Subcutaneous adipose tissue (tissue), 4 donors: ENCODE measurements around the gene ANO4. TPM values are rescaled to one million over a fixed set of nuclear protein-coding genes. Genes with fewer than 3 reads are reported as not detected.

Source experiments
- total RNA-seq, 4 donors: library from RNA; depleted of rRNA; stranded (reverse); fragments of >200 nt; gene quantifications; one replicate each; pipeline ENCODE4 v1.1.0, GENCODE V29; 2016
- TF ChIP-seq, protein P1 (sequence below): fragments of 450-650 bp; IDR thresholded peaks from one replicate; pipeline ENCODE4 v1.5.1; 2016; ENCODE audit warnings: low read depth, mild to moderate bottlenecking, control low read depth, antibody characterized with exemption, moderate library complexity

The ANO4 gene
- total RNA-seq, 4 donors from 2014 or later: 0.22 to 0.82 TPM; not detected in 2

DNA sequence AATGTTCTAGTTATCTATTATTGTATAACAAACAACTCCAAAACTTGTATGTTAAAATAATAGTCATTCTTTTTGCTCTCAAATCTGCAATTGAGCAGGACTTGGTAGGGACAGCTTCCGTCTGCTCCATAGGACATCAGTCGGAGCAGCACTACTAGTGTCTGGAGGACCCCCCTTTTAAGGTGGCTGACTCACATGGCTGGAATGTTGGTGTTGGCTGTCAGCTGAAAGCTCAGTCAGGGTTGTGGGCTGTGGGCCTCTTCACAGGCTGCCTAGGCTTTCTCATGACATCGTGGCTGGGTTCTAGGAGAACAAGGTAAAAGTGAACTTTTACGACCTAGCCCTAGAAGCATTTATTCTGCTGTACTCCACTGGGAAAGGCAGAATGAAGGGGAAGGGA lies 160.6 kb downstream of the ANO4 start:
- TF ChIP-seq, protein P1, sequence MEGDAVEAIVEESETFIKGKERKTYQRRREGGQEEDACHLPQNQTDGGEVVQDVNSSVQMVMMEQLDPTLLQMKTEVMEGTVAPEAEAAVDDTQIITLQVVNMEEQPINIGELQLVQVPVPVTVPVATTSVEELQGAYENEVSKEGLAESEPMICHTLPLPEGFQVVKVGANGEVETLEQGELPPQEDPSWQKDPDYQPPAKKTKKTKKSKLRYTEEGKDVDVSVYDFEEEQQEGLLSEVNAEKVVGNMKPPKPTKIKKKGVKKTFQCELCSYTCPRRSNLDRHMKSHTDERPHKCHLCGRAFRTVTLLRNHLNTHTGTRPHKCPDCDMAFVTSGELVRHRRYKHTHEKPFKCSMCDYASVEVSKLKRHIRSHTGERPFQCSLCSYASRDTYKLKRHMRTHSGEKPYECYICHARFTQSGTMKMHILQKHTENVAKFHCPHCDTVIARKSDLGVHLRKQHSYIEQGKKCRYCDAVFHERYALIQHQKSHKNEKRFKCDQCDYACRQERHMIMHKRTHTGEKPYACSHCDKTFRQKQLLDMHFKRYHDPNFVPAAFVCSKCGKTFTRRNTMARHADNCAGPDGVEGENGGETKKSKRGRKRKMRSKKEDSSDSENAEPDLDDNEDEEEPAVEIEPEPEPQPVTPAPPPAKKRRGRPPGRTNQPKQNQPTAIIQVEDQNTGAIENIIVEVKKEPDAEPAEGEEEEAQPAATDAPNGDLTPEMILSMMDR: no peak

DNA sequence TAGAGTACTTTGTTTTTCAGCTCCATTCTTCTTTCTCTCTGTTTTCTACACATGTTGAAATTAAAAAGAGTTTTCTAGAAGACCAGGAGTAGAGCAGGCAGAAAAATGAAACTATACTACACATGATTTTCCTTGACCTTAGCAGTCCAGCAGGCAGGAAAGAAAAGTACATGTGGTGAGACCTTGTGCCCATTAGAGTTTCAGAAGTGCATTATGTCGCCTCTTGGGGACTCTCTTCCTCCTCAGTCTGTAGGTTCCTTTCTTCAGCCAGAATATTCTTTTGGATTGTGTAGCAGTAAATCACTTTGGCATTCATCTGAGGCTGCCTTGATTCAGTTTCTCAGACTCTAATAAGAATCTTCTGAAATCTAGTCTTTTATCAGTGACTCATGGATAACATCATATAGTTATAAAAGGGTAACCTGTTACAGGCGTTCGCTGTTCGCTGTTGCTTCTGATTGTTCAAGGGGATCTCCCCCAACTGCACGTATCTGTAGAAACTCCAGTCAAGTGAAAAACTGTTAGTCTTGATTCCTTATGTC lies 161.8 kb downstream of the ANO4 start:
- TF ChIP-seq, protein P1: no peak

DNA sequence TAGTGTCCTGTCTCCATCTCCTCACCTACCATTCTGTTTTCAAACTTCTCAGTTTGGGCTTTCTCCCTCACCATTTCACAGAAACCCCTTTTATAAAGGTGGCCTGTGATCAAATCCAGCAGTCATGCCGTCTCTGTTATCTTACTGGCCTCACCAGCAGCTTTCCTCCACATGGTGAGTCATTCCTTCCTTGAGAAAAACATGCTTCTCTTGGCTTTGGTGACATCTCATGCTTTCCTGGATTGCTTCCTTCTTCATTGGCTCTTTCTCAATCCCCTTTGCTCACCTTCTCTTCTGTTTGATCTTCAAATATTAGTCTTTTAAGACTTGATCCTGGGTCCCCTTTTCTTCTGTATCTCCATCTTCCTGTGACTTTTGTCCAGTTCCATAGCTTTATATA lies 164.9 kb downstream of the ANO4 start:
- TF ChIP-seq, protein P1: no peak

DNA sequence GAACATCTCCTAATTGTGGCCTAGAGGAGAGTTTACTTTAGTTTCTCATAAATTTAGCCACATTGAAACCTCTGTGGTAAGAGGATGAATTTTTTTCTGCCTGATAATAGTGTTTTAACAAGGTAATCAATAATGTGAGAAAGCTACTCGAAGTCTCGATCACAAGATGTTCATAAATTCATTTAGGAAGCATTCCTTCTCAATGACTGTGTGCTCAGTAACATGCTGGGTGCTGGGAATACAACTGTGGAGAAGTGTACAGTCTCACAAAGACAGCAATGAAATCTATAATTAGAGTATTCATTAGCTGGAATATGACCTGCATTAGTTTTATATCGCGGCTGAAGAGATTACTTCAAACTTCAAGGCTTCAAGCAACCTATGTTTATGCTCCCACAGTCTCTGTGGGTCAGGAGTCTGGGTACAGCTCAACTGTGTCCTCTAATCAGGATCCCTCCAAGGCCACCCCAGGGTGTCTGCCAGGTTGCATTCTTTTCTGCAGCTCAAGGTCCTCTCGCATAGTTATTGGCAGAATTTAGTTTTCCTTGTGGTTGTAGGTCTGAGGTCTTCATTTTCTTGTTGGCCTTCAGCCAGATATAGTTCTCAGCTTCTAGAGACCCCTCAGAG lies 167.6 kb downstream of the ANO4 start:
- TF ChIP-seq, protein P1: no peak

DNA sequence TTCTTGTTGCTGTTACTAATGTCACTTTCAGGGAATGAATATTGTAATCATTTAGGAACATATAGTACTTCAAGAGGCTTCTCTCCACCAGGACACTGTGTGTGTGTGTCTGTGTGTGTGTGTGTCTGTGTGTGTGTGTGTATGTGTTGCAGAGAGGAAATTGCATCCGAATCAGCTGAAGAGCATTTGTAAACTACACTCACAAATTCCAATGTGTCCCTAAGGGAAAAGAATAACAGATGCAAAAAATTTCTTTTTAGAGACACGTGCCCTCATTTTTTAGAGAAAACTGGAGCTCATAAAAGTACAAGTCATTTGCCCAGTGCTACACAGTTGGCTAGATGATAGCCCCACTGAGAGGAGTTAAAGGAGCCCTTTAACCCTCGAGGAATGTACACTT lies 168.8 kb downstream of the ANO4 start:
- TF ChIP-seq, protein P1: no peak

DNA sequence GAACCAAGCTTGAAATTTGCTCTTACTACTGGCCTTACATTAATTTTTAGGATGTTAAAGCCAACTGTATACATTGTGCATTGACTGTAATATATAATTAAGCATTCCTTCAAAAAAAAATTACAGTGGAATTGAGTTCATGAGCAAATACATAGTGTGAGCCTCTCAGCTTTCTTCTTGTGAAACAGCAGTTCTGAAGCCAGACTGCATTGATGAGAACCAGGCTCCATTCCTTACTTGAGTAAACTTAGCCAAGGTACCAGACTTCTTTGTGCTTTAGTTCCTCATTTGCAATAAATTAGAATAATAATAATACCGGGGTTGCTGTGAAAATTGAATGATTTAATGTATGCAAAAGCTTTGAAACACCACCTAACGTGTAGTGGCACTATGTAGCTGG lies 169.5 kb downstream of the ANO4 start:
- TF ChIP-seq, protein P1: no peak

DNA sequence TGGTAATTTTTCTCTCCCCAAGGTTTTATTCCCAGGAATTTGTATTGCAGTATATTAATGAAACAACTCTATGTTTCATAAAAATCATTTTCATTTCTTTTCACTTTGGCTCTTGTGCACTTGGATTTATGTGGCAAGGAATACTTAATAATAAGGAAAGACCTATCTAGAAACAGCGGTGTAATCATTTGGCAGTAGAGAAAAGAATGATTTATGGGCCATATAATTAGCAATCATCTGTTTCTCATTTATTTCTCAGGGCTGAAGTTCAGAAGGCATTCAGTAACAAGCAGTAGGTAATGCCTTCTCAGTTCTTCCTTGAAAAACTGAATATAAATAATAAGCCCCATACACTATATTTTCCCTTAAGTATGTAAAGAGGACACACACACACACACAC lies 172.6 kb downstream of the ANO4 start:
- TF ChIP-seq, protein P1: no peak
